H1 (cell line): ENCODE results near the gene MYRF. TPM values are rescaled to one million over a fixed set of nuclear protein-coding genes. Genes with fewer than 3 reads are reported as not detected.
A peak's percentile ranks its signal among the peaks of the same experiment; 100 is the strongest.

Experiments used
- CTCF ChIA-PET: fragments of 300-600 bp; sonication (Branson Sonifier 250); formaldehyde crosslinking; loops from one replicate; lab custom pipeline; 2021; ENCODE audit not compliant: partially characterized antibody; lab: Charles Lee
- POLR2A ChIA-PET: fragments of 300-600 bp; sonication (Branson Sonifier 250); formaldehyde crosslinking; loops from one replicate; lab custom pipeline; 2021; ENCODE audit warnings: inconsistent platforms; ENCODE audit not compliant: partially characterized antibody; lab: Charles Lee
- DNase-seq, 2 experiments: peaks; one replicate each; pipeline versions ENCODE4 v3.0.0 to v3.0.0-alpha.2; 2010 to 2022; ENCODE audit warnings: low spot score in 2 of 2, low read depth in 1 of 2, mixed read lengths in 1 of 2
- FAIRE-seq: peaks from 2 replicates; lab custom pipeline; 2011; peaks lifted over from hg19 to GRCh38; lab: Jason Lieb, UNC
- H2AFZ ChIP-seq: 2 replicates; pipeline ENCODE4 v1.8.1; 2012; ENCODE audit warnings: low read length, inconsistent platforms
- H2AK5ac ChIP-seq: 2 replicates; pipeline ENCODE4 v1.6.1; 2013; ENCODE audit warnings: low read depth, low read length
- H2BK120ac ChIP-seq: replicated peaks from 2 replicates; pipeline ENCODE3; 2013; ENCODE audit warnings: low read depth, low read length, inconsistent platforms
- H2BK12ac ChIP-seq: 2 replicates; pipeline ENCODE4 v1.6.1; 2013; ENCODE audit warnings: low read depth, low read length
- H2BK15ac ChIP-seq: 2 replicates; pipeline ENCODE4 v1.6.1; 2013; ENCODE audit warnings: low read length
- H2BK20ac ChIP-seq: 2 replicates; pipeline ENCODE4 v1.6.1; 2013; ENCODE audit warnings: low read length
- H2BK5ac ChIP-seq: 2 replicates; pipeline ENCODE4 v1.6.1; 2013; ENCODE audit warnings: low read depth, low read length
- H3K14ac ChIP-seq: 2 replicates; pipeline ENCODE4 v1.6.1; 2013; ENCODE audit warnings: inconsistent platforms; ENCODE audit not compliant: insufficient read length
- H3K18ac ChIP-seq: 2 replicates; pipeline ENCODE4 v1.6.1; 2013; ENCODE audit warnings: low read length; ENCODE audit errors: extremely low read depth
- H3K23ac ChIP-seq: 2 replicates; pipeline ENCODE4 v1.6.1; 2013; ENCODE audit warnings: inconsistent platforms; ENCODE audit not compliant: insufficient read length
- H3K23me2 ChIP-seq: 2 replicates; pipeline ENCODE4 v1.6.1; 2013; ENCODE audit warnings: low read depth, low read length
- H3K27ac ChIP-seq: 2 replicates; pipeline ENCODE4 v1.6.1; 2011; ENCODE audit warnings: low read depth, low read length, inconsistent platforms
- H3K27me3 ChIP-seq, 4 experiments: replicated peaks in 1 of 4; 1 replicate in 1 of 4; 2 replicates in 3 of 4; pipeline versions ENCODE4 v1.6.1 to v1.8.1; 2011 to 2013; ENCODE audit warnings: low read length in 3 of 4, mild to moderate bottlenecking in 3 of 4, inconsistent platforms in 2 of 4, mixed read lengths in 2 of 4, moderate library complexity in 1 of 4; ENCODE audit not compliant: control insufficient read depth in 3 of 4, insufficient read depth in 3 of 4; ENCODE audit errors: extremely low read depth in 1 of 4
- H3K36me3 ChIP-seq, 4 experiments: 2 replicates each; pipeline versions ENCODE4 v1.6.1 to v1.8.1; 2011 to 2013; ENCODE audit warnings: mild to moderate bottlenecking in 4 of 4, low read length in 3 of 4, moderate library complexity in 2 of 4, control low read depth in 1 of 4, inconsistent platforms in 1 of 4; ENCODE audit not compliant: insufficient read depth in 4 of 4, control insufficient read depth in 2 of 4
- H3K4ac ChIP-seq: replicated peaks from 2 replicates; pipeline ENCODE3; 2013; ENCODE audit warnings: low read length, low read depth, mixed read lengths, inconsistent platforms; ENCODE audit not compliant: insufficient read length
- H3K4me1 ChIP-seq, 4 experiments: replicated peaks in 1 of 4; 1 replicate in 1 of 4; 2 replicates in 3 of 4; pipeline versions ENCODE4 v1.6.1 to v1.8.1; 2011 to 2013; ENCODE audit warnings: low read length in 3 of 4, inconsistent platforms in 2 of 4, mixed read lengths in 1 of 4; ENCODE audit not compliant: insufficient read depth in 4 of 4, control insufficient read depth in 3 of 4
- H3K4me2 ChIP-seq, 2 experiments: 2 replicates each; pipeline versions ENCODE4 v1.6.1 to v1.8.1; 2011 to 2013; ENCODE audit warnings: low read depth in 2 of 2, low read length in 2 of 2, control low read depth in 1 of 2, inconsistent platforms in 1 of 2, mild to moderate bottlenecking in 1 of 2; ENCODE audit not compliant: insufficient read depth in 1 of 2
- H3K4me3 ChIP-seq, 4 experiments: fragments of 200-600, 300-600 bp in 1 of 4; sonication (generic), shearing (Covaris generic), sonication (Bioruptor Twin) in 1 of 4; 2 replicates each; pipeline versions ENCODE4 v1.5.1 to v1.8.1; 2011 to 2016; ENCODE audit warnings: low read length in 4 of 4, low read depth in 3 of 4, control low read depth in 2 of 4, inconsistent platforms in 2 of 4, mild to moderate bottlenecking in 2 of 4, mixed read lengths in 1 of 4, moderate library complexity in 1 of 4; ENCODE audit not compliant: insufficient read depth in 2 of 4; ENCODE audit errors: extremely low read depth in 1 of 4
- H3K56ac ChIP-seq: replicated peaks from 2 replicates; pipeline ENCODE3; 2013; ENCODE audit warnings: low read depth, mild to moderate bottlenecking, mixed read lengths, low read length, inconsistent platforms; ENCODE audit not compliant: insufficient read length
- H3K79me1 ChIP-seq: 2 replicates; pipeline ENCODE4 v1.6.1; 2013; ENCODE audit warnings: low read depth, low read length, control low read depth
- H3K79me2 ChIP-seq, 2 experiments: 2 replicates each; pipeline versions ENCODE4 v1.6.1 to v1.8.1; 2012 to 2013; ENCODE audit warnings: low read length in 2 of 2, mild to moderate bottlenecking in 2 of 2, inconsistent platforms in 1 of 2; ENCODE audit not compliant: insufficient read depth in 2 of 2, control insufficient read depth in 1 of 2
- H3K9ac ChIP-seq, 4 experiments: replicated peaks in 1 of 4; 1 replicate in 1 of 4; 2 replicates in 3 of 4; pipeline versions ENCODE4 v1.6.1 to v1.8.1; 2011 to 2013; ENCODE audit warnings: low read depth in 3 of 4, low read length in 3 of 4, control low read depth in 2 of 4, mild to moderate bottlenecking in 2 of 4, moderate library complexity in 2 of 4, inconsistent platforms in 1 of 4; ENCODE audit errors: extremely low read depth in 1 of 4
- H3K9me3 ChIP-seq, 2 experiments: 2 replicates each; pipeline versions ENCODE4 v1.6.1 to v1.8.1; 2012 to 2013; ENCODE audit warnings: mild to moderate bottlenecking in 2 of 2, moderate library complexity in 2 of 2, control low read depth in 1 of 2, inconsistent platforms in 1 of 2, low read depth in 1 of 2, low read length in 1 of 2, mixed read lengths in 1 of 2; ENCODE audit not compliant: insufficient read depth in 2 of 2
- H4K20me1 ChIP-seq, 2 experiments: replicated peaks in 1 of 2; 2 replicates each; pipeline versions ENCODE3 to v1.8.1; 2011 to 2013; ENCODE audit warnings: inconsistent platforms in 2 of 2, low read length in 2 of 2, mild to moderate bottlenecking in 1 of 2; ENCODE audit not compliant: insufficient read depth in 2 of 2, control insufficient read depth in 1 of 2
- H4K5ac ChIP-seq: 2 replicates; pipeline ENCODE4 v1.6.1; 2013; ENCODE audit warnings: low read length, low read depth, mixed read lengths, inconsistent platforms; ENCODE audit not compliant: insufficient read length
- H4K8ac ChIP-seq: 2 replicates; pipeline ENCODE4 v1.8.0; 2013; ENCODE audit warnings: mild to moderate bottlenecking, moderate library complexity, low read length, inconsistent platforms; ENCODE audit not compliant: insufficient read depth; ENCODE audit errors: extremely low read depth
- H4K91ac ChIP-seq: replicated peaks from 2 replicates; pipeline ENCODE3; 2013; ENCODE audit warnings: low read length, mixed read lengths, inconsistent platforms; ENCODE audit not compliant: insufficient read length
- BACH1 ChIP-seq: IDR thresholded peaks from 2 replicates; pipeline ENCODE4 v1.6.1; 2012; ENCODE audit warnings: low read length, improper control_type of control experiment
- JUN ChIP-seq: IDR thresholded peaks from 2 replicates; pipeline ENCODE4 v1.6.1; 2011; ENCODE audit warnings: low read depth, mild to moderate bottlenecking, improper control_type of control experiment, low read length
- WGBS, 2 experiments: shearing (Covaris generic) in 1 of 2; methylation state at CpG; one replicate each; pipeline versions ENCODE4 v1.1.6 to v1.1.7; 2013 to 2015; ENCODE audit warnings: low lambda C conversion rate in 2 of 2, mixed read lengths in 2 of 2, inconsistent platforms in 1 of 2, low coverage in 1 of 2, missing lambda C conversion rate in 1 of 2; ENCODE audit not compliant: insufficient replicate concordance in 2 of 2, insufficient coverage in 1 of 2, insufficient read length in 1 of 2; ENCODE audit errors: extremely low coverage in 1 of 2, missing lambda C conversion rate in 1 of 2; 5-methylcytosine and 5-hydroxymethylcytosine counted together
- polyA plus RNA-seq, 7 experiments: library from polyadenylated mRNA; depleted of rRNA in 3 of 7; stranded (reverse) in 5 of 7; unstranded in 2 of 7; fragments of >200 nt in 5 of 7; fragments of 200-250 nt in 2 of 7; gene quantifications; 1 replicate in 5 of 7; 2 replicates in 1 of 7; 4 replicates in 1 of 7; pipeline versions ENCODE4 v1.2.1 to v1.2.3, GENCODE V29; 2011 to 2013; ENCODE audit warnings: missing spikeins in 2 of 7, mixed read lengths in 2 of 7
- total RNA-seq: library from RNA; stranded (reverse); fragmentation: NEBNext Ultra II Directional; extraction: Animal tissue kit (Norgen Biotek cat#: 25700); gene quantifications from 2 replicates; pipeline ENCODE4 v1.2.1, GENCODE V29; 2021

Gene MYRF
- total and polyA plus RNA-seq, 2 of the 8 experiments (the other 6 are each of a cell fraction or from before 2014, with no cell fraction given) = 6.0 to 6.1 TPM

DNA sequence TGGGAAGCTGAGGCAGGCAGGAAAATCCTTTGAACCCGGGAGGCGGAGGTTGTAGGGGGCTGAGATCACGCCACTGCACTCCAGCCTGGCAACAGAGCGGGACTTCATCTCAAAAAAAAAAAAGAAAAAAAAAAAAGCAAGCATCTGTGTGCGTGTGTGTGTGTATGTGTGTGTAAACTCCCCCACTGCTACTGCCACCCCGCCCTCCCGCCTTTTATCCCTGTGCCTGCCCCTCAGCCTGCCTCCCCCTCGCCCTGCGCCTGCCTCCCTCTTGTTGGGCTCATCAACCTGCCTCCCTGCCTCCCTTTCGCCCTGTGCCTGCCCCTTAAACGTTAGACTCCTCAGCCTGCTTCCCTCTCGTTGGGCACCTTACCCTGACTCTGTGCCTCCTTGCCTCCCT lies 22.0 kb downstream of the MYRF start:
- CTCF ChIA-PET = interaction anchor here (1.2 to 7.2 kb wide), 7 partner anchors 10 to 25 kb away, joined by 3 to 52 read pairs (median 4); partner anchors contain the start of gene MYRF
- no peak for DNase-seq

More for the DNA sequence above, 22.0 kb downstream of the MYRF start:
- no peaks in the 10 kb centered on the region for H3K9me3 ChIP-seq
- no peak for FAIRE-seq
- 83% methylated on average over 7 of the region's 12 CpGs; no CpG with 5 or more reads in 1 of the 2 experiments for WGBS, 2 experiments
- H4K5ac ChIP-seq = no peak overlapping the region
- POLR2A ChIA-PET = interaction anchor here (0.8 to 4.0 kb wide), 2 partner anchors 14 to 192 kb away, joined by 3 to 16 read pairs; no protein-coding TSS in a partner anchor
- no peaks in the 10 kb centered on the region for H3K36me3 ChIP-seq
- H3K4me2 ChIP-seq = no peak overlapping the region
- H3K9ac ChIP-seq = no peak overlapping the region
- H2AK5ac ChIP-seq = 0 out of 2 replicates have a peak overlapping the region, but pooled peaks have one; percentile 39
- H2BK5ac ChIP-seq = no peak overlapping the region
- H3K79me1 ChIP-seq = no peaks in the 10 kb centered on the region
- H3K18ac ChIP-seq = no peak overlapping the region
- H4K20me1 ChIP-seq = no peaks in the 10 kb centered on the region
- no peaks in the 10 kb centered on the region for H3K23me2 ChIP-seq
- H3K14ac ChIP-seq = no peak overlapping the region
- peaks cover 0 to 24% (median 12%) of the 10 kb centered on the region in 4 experiments; a peak in 6 of 7 replicates for H3K4me1 ChIP-seq
- no peak overlapping the region for H3K27ac ChIP-seq
- no peak overlapping the region for H2BK120ac ChIP-seq
- H3K23ac ChIP-seq = no peak overlapping the region
- H3K4ac ChIP-seq = no peak overlapping the region
- H3K27me3 ChIP-seq = no peaks in the 10 kb centered on the region; a peak in 1 of 7 replicates
- peak overlapping the region; percentile 25 for H4K91ac ChIP-seq
- TF ChIP-seq JUN (no peak), BACH1 (no peak)
- 0 out of 2 replicates have a peak overlapping the region, but pooled peaks have one; percentile 84 for H2BK12ac ChIP-seq
- H3K4me3 ChIP-seq = no peak overlapping the region
- H2BK15ac ChIP-seq = no peak overlapping the region
- no peak overlapping the region for H2AFZ ChIP-seq
- H2BK20ac ChIP-seq = no peak overlapping the region
- no peaks in the 10 kb centered on the region for H3K79me2 ChIP-seq
- no peak overlapping the region for H3K56ac ChIP-seq
- no peak overlapping the region for H4K8ac ChIP-seq
